ENCODE results near the gene CDK11A.
"Not testable (repeated sequence)": the region's sequence is repeated elsewhere in the genome, so short reads cannot be mapped to it uniquely, and the experiment has no call there.

CDK11A gene

GRCh38 chr1:1672181-1672965 lies 51.8 kb downstream of the CDK11A start:
- intact Hi-C loops (cut with DNase I), result no loop called here
- DNase-seq, result no peak

- peak in 1 of 42 donors; percentile 7 for DNase-seq
- intact Hi-C loops (cut with DNase I), result no loop called here
These were observed 52.6 kb downstream of the CDK11A start for GRCh38 chr1:1671365-1672119.

- no peak for DNase-seq
- intact Hi-C loops (cut with DNase I), result no loop called here
These were observed 53.3 kb downstream of the CDK11A start for GRCh38 chr1:1670866-1671265.

GRCh38 chr1:1669468-1670440 lies 54.4 kb downstream of the CDK11A start:
- peak in 1 of 42 donors; percentile 29 for DNase-seq
- intact Hi-C loops (cut with DNase I), result no loop called here

- intact Hi-C loops (cut with DNase I), result no loop called here
These were observed 57.6 kb downstream of the CDK11A start for GRCh38 chr1:1666526-1666925.

GRCh38 chr1:1665815-1666251 lies 58.3 kb downstream of the CDK11A start:
- peak in 1 of 42 donors; percentile 27 for DNase-seq
- intact Hi-C loops (cut with DNase I), result no loop called here

More at GRCh38 chr1:1666526-1666925, 57.6 kb downstream of the CDK11A start:
- DNase-seq, result peak in 29 of 42 donors; percentile 18 to 72 (median 46)

GRCh38 chr1:1664941-1665814 lies 59.0 kb downstream of the CDK11A start:
- intact Hi-C loops (cut with DNase I), result no loop called here
- peak in 2 of 42 donors; percentile 19 to 22 for DNase-seq

GRCh38 chr1:1664318-1664717 lies 59.8 kb downstream of the CDK11A start:
- intact Hi-C loops (cut with DNase I); DNase-seq: not testable (repeated sequence)

GRCh38 chr1:1662830-1663560 lies 61.2 kb downstream of the CDK11A start:
- intact Hi-C loops (cut with DNase I), result not testable (repeated sequence)
- DNase-seq, result peak in 2 of 42 donors; percentile 28 to 43

- DNase-seq; intact Hi-C loops (cut with DNase I): not testable (repeated sequence)
These were observed 61.8 kb downstream of the CDK11A start for GRCh38 chr1:1662392-1662791.

GRCh38 chr1:1658583-1659549 lies 65.3 kb downstream of the CDK11A start, which contains the start of gene CDK11B:
CDK11B (minus strand) TSS chr1:1659004; CDS start chr1:1657485, 1,519 bp downstream.
- intact Hi-C loops (cut with DNase I), result not testable (repeated sequence)
- peak; percentile 79 to 98 (median 92) for DNase-seq

All from head of caudate nucleus (tissue), 42 donors.